Kidney (tissue), 14 donors: ENCODE data around the gene ILF2. TPM values are rescaled to one million over a fixed set of nuclear protein-coding genes. Genes with fewer than 3 reads are reported as not detected.

Source experiments
- DNase-seq, 5 donors: peaks; one replicate each; pipeline ENCODE4 v3.0.0-alpha.2; 2013 to 2020
- FAIRE-seq: peaks from 2 replicates; lab custom pipeline; 2012; peaks lifted over from hg19 to GRCh38; lab: Jason Lieb, UNC
- H3K27ac ChIP-seq, 2 donors: one replicate each; pipeline ENCODE4 v1.7.0; 2013; ENCODE audit warnings: low read depth in 2 of 2, low read length in 2 of 2, inconsistent platforms in 1 of 2
- H3K27me3 ChIP-seq: one replicate; pipeline ENCODE4 v1.7.1; 2013; ENCODE audit warnings: low read length, inconsistent platforms; ENCODE audit not compliant: control insufficient read depth, insufficient read depth
- H3K36me3 ChIP-seq, 3 donors: one replicate each; pipeline versions ENCODE4 v1.7.0 to v1.7.1; 2013; ENCODE audit warnings: low read length in 3 of 3, control low read depth in 1 of 3, inconsistent platforms in 1 of 3; ENCODE audit not compliant: insufficient read depth in 3 of 3, control insufficient read depth in 2 of 3
- H3K4me1 ChIP-seq, 3 donors: one replicate each; pipeline versions ENCODE4 v1.7.0 to v1.7.1; 2013; ENCODE audit warnings: low read length in 3 of 3, inconsistent platforms in 1 of 3, low read depth in 1 of 3; ENCODE audit not compliant: control insufficient read depth in 2 of 3, insufficient read depth in 2 of 3
- H3K4me3 ChIP-seq, 3 donors: one replicate each; pipeline versions ENCODE4 v1.7.0 to v1.8.1; 2013; ENCODE audit warnings: low read length in 3 of 3, control low read depth in 1 of 3, inconsistent platforms in 1 of 3
- H3K9ac ChIP-seq, 3 donors: one replicate each; pipeline versions ENCODE4 v1.7.0 to v1.7.1; 2013; ENCODE audit warnings: low read length in 3 of 3, control low read depth in 1 of 3, inconsistent platforms in 1 of 3
- H3K9me3 ChIP-seq, 3 donors: one replicate each; pipeline versions ENCODE4 v1.7.0 to v1.7.1; 2013; ENCODE audit warnings: low read length in 3 of 3, control low read depth in 1 of 3, inconsistent platforms in 1 of 3; ENCODE audit not compliant: control insufficient read depth in 2 of 3, insufficient read depth in 1 of 3
- intact Hi-C: fragments of 100-400 bp; cut with DNase I; formaldehyde crosslinking; loops from one replicate; pipeline ENCODE4 v1.11.1; 2022
- polyA plus RNA-seq: library from polyadenylated mRNA; stranded (reverse); fragments of 350-450 nt; fragmentation: Illumina TruSeq; extraction: RNeasy Lipid Tissue Mini Kit (QIAGEN cat#74804); gene quantifications from one replicate; pipeline ENCODE4 v1.2.3, GENCODE V29; 2014; ENCODE audit warnings: low read depth, low replicate concordance; ENCODE audit not compliant: insufficient read depth
- total RNA-seq: library from RNA; stranded (reverse); fragmentation: NEBNext Ultra II Directional; extraction: Animal tissue kit (Norgen Biotek cat#: 25700); gene quantifications from one replicate; pipeline ENCODE4 v1.2.1, GENCODE V29; 2021
- TF ChIP-seq, protein P1 (sequence below): IDR thresholded peaks from 3 replicates; pipeline ENCODE4 v1.5.1; 2012; ENCODE audit warnings: mild to moderate bottlenecking, moderate library complexity, borderline replicate concordance; ENCODE audit not compliant: insufficient read depth; ENCODE audit errors: extremely low read depth
- donor health status: control.
- donor health status: control.
- donor health status: control.
- donor health status: control.
- donor health status: control.
- donor health status: DM: yes; HTN: yes; CAD: no.
- donor health status: Normal renal cell carcinoma (clear cell type).

The ILF2 gene
- total and polyA plus RNA-seq, 2 donors from 2014 or later = 110 to 197 TPM

- FAIRE-seq (no peak), DNase-seq (no peak)
- H3K4me1 ChIP-seq = no peaks in the 10 kb centered on the region
- H3K27ac ChIP-seq = no peak overlapping the region
- no peaks in the 10 kb centered on the region for H3K36me3 ChIP-seq
- intact Hi-C loops = no loop called here
- no peak overlapping the region for H3K9ac ChIP-seq
- H3K9me3 ChIP-seq = no peaks in the 10 kb centered on the region
- TF ChIP-seq, protein P1, sequence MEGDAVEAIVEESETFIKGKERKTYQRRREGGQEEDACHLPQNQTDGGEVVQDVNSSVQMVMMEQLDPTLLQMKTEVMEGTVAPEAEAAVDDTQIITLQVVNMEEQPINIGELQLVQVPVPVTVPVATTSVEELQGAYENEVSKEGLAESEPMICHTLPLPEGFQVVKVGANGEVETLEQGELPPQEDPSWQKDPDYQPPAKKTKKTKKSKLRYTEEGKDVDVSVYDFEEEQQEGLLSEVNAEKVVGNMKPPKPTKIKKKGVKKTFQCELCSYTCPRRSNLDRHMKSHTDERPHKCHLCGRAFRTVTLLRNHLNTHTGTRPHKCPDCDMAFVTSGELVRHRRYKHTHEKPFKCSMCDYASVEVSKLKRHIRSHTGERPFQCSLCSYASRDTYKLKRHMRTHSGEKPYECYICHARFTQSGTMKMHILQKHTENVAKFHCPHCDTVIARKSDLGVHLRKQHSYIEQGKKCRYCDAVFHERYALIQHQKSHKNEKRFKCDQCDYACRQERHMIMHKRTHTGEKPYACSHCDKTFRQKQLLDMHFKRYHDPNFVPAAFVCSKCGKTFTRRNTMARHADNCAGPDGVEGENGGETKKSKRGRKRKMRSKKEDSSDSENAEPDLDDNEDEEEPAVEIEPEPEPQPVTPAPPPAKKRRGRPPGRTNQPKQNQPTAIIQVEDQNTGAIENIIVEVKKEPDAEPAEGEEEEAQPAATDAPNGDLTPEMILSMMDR = no peak
- no peak overlapping the region for H3K4me3 ChIP-seq
- no peaks in the 10 kb centered on the region for H3K27me3 ChIP-seq
These were observed 40.2 kb upstream of the ILF2 start for GRCh38 chr1:153711026-153711425.

DNA sequence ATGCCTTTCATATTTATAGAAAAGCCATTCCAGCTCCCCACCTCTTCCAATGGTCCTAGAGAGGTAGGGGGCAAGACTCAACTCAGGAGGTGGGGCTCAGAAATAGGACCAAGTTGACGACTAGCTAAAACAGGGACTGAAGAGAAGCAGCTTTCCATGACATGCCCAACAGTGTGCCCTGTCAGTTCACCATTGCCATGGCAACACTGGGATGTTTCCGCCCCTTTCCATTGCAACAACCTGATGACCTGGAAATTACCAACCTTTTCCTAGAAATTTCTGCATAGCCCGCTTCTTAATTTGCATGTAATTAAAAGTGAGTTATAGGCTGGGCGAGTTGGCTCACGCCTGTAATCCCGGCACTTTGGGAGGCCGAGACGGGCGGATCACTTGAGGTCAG is 34.7 kb upstream of the ILF2 start:
- Histone ChIP-seq H3K9ac (no peak overlapping the region), H3K27me3 (no peaks in the 10 kb centered on the region), H3K36me3 (no peaks in the 10 kb centered on the region), H3K4me3 (no peak overlapping the region), H3K9me3 (no peaks in the 10 kb centered on the region), H3K4me1 (no peaks in the 10 kb centered on the region), H3K27ac (no peak overlapping the region)
- FAIRE-seq = no peak
- TF ChIP-seq, protein P1 = no peak
- intact Hi-C loops = no loop called here
- DNase-seq = no peak

DNA sequence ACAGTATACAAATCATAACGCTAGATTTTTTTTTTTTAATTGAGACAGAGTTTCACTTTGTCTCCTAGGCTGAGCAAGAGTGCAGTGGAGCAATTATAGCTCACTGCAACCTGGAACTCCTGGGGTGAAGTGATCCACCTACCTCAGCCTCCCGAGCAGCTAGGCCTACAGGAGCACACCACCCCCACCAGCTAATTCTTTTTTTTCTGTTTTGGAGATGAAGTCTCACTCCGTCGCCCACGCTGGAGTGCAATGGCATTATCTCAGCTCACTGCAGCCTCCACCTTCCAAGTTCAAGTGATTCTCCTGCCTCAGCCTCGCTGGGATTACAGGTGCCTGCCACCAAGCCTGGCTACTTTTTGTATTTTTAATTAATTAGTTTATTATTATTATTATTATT is 29.0 kb upstream of the ILF2 start:
- Histone ChIP-seq H3K9ac (no peak overlapping the region), H3K36me3 (no peaks in the 10 kb centered on the region), H3K27ac (no peak overlapping the region), H3K4me3 (no peak overlapping the region), H3K4me1 (peaks cover 4 to 6% (median 5%) of the 10 kb centered on the region in 3 donors), H3K9me3 (no peaks in the 10 kb centered on the region), H3K27me3 (no peaks in the 10 kb centered on the region)
- DNase-seq = no peak
- TF ChIP-seq, protein P1 = no peak
- FAIRE-seq = no peak
- intact Hi-C loops = no loop called here
